Kidney capillary endothelial cell (primary cell): Measurements from ENCODE around the gene ARID1A.

Source experiments
- DNase-seq: peaks from one replicate; pipeline ENCODE4 v3.0.0-alpha.2; 2018; ENCODE audit warnings: low spot score

Gene ARID1A

GRCh38 chr1:26828411-26828991, 132.7 kb downstream of the ARID1A start:
- no peak for DNase-seq

GRCh38 chr1:26829184-26829911, 133.5 kb downstream of the ARID1A start:
- DNase-seq: no peak

DNA sequence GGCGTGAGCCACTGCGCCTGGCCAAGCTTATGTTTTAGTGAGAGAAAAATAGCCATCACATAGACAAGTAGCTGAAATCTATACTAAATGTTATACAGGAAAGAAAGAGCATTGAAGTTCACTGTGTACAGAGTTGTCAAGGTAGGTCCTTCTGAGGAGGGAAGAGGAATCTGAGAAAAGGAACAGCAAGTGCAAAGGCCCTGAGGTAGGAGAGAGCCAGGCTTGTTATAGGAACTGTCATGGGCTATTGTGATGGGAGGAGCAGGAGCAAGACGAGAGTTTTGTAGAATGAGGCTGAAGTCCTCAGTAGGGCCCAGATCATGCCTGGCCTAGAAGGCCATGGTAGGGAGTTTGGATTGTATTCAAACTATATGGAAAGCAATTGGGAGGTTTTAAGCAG, 135.2 kb downstream of the ARID1A start:
- DNase-seq: no peak
